HG03039 (cell line): Measurements from ENCODE around the gene SLC24A3.

Experiments used
- ATAC-seq: cut with Tn5 transposase; IDR thresholded peaks from one replicate; pipeline ENCODE4 v1.9.1; 2021; ENCODE audit warnings: mild to moderate bottlenecking, moderate library complexity; ENCODE audit not compliant: unreplicated experiment

The SLC24A3 gene

GRCh38 chr20:19568128-19568527 is 355.7 kb downstream of the SLC24A3 start:
- ATAC-seq: no peak

- ATAC-seq: no peak
These were observed 359.6 kb downstream of the SLC24A3 start for GRCh38 chr20:19571996-19572395.

GRCh38 chr20:19577692-19578091 is 365.2 kb downstream of the SLC24A3 start:
- ATAC-seq: no peak

- no peak for ATAC-seq
These were observed 370.3 kb downstream of the SLC24A3 start for GRCh38 chr20:19582782-19583181.

- no peak for ATAC-seq
These were observed 371.2 kb downstream of the SLC24A3 start for GRCh38 chr20:19583532-19584175.

- ATAC-seq: no peak
These were observed 375.8 kb downstream of the SLC24A3 start for GRCh38 chr20:19588241-19588640.

GRCh38 chr20:19588732-19589131 is 376.3 kb downstream of the SLC24A3 start:
- ATAC-seq: no peak

GRCh38 chr20:19589787-19590362 is 377.4 kb downstream of the SLC24A3 start:
- no peak for ATAC-seq

GRCh38 chr20:19590382-19590781 is 377.9 kb downstream of the SLC24A3 start:
- no peak for ATAC-seq

GRCh38 chr20:19593762-19594161 is 381.3 kb downstream of the SLC24A3 start:
- ATAC-seq: no peak

- ATAC-seq: no peak
These were observed 382.5 kb downstream of the SLC24A3 start for GRCh38 chr20:19594896-19595295.

GRCh38 chr20:19598117-19598850 is 385.8 kb downstream of the SLC24A3 start:
- no peak for ATAC-seq

- ATAC-seq: no peak
These were observed 386.8 kb downstream of the SLC24A3 start for GRCh38 chr20:19599200-19599599.

GRCh38 chr20:19600042-19600441 is 387.6 kb downstream of the SLC24A3 start:
- no peak for ATAC-seq

GRCh38 chr20:19601126-19601810 is 388.8 kb downstream of the SLC24A3 start:
- ATAC-seq: no peak

- ATAC-seq: no peak
These were observed 390.4 kb downstream of the SLC24A3 start for GRCh38 chr20:19602675-19603375.

- no peak for ATAC-seq
These were observed 390.9 kb downstream of the SLC24A3 start for GRCh38 chr20:19603376-19603750.

- no peak for ATAC-seq
These were observed 393.5 kb downstream of the SLC24A3 start for GRCh38 chr20:19605786-19606485.

- no peak for ATAC-seq
These were observed 397.3 kb downstream of the SLC24A3 start for GRCh38 chr20:19609642-19610223.

GRCh38 chr20:19615629-19616028 is 403.2 kb downstream of the SLC24A3 start:
- no peak for ATAC-seq
